GM12874 (cell line): ENCODE measurements around the gene UBE3B.
A peak's percentile ranks its signal among the peaks of the same experiment; 100 is the strongest.

ENCODE experiments used
- TF ChIP-seq, protein P1 (sequence below): IDR thresholded peaks from 2 replicates; pipeline ENCODE4 v1.5.1; 2011; ENCODE audit warnings: low read depth, mild to moderate bottlenecking, control low read depth, low read length, moderate library complexity; ENCODE audit not compliant: insufficient read depth

UBE3B gene

DNA sequence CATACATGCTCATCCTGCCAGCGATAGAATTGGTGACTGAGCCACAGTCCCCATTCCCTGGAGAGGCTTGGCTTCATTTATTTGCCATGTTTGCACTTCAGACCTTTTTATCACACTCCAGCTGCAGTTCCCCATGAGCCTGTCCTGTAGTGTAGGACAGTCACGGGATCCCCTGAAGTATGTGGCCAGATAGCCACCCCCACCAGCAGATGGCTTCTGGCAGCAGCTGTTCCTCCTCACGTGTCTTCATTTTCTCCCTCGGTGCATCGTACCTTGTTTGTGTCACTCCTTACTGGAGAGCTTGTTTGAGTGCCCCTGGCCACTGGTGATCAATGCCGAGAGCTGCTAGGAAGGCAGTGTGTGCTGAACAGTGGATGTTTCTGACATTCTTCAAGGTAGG, 40.2 kb downstream of the UBE3B start:
- TF ChIP-seq, protein P1, sequence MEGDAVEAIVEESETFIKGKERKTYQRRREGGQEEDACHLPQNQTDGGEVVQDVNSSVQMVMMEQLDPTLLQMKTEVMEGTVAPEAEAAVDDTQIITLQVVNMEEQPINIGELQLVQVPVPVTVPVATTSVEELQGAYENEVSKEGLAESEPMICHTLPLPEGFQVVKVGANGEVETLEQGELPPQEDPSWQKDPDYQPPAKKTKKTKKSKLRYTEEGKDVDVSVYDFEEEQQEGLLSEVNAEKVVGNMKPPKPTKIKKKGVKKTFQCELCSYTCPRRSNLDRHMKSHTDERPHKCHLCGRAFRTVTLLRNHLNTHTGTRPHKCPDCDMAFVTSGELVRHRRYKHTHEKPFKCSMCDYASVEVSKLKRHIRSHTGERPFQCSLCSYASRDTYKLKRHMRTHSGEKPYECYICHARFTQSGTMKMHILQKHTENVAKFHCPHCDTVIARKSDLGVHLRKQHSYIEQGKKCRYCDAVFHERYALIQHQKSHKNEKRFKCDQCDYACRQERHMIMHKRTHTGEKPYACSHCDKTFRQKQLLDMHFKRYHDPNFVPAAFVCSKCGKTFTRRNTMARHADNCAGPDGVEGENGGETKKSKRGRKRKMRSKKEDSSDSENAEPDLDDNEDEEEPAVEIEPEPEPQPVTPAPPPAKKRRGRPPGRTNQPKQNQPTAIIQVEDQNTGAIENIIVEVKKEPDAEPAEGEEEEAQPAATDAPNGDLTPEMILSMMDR: no peak

- TF ChIP-seq, protein P1: peak; percentile 77
These were observed 41.6 kb downstream of the UBE3B start for GRCh38 chr12:109518820-109519665.

GRCh38 chr12:109519787-109520186, 42.4 kb downstream of the UBE3B start:
- TF ChIP-seq, protein P1: no peak

GRCh38 chr12:109521831-109522230, 44.4 kb downstream of the UBE3B start:
- TF ChIP-seq, protein P1: no peak

- TF ChIP-seq, protein P1: no peak
These were observed 45.6 kb downstream of the UBE3B start for GRCh38 chr12:109523071-109523470.

- TF ChIP-seq, protein P1: no peak
These were observed 46.1 kb downstream of the UBE3B start for GRCh38 chr12:109523504-109523903.

DNA sequence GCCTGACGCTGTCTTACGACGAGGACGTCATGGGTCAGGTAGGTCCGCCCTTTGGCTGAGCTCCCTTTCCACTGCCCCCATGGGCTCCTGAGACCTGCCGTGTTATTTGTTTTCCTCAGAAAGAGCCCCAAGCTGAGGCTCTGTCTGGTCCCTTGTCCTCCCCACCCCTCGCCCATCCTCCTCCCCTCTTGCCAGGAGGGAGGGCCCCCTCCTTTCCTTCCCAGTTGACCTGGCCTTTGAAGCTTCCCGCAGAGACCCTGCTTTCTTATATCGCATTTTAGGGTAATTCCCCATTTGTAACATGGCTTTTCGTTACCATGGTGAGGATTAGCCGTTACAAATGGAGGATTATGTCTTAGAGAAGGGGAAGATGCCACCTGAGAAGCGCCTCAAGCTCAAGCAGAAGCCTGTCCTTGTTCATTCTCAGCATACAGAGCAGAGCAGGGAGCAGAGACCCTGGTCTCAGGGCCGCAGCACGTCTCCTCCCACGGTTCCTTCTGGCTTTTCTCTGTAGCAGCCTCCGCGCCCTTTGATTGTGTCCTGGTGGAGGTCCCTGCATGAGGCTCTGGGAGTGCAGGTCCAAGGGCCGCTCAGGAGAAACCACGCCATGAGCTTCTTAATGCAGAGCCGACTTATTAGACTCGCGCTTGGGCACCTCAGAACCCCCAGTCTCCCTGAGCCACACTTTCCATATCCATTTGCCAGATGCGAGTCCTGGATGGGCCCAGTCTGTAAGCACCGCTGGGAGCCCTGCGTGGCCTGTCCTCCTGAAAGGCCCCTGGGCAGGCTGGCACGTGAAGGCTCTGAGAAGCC, 47.2 kb downstream of the UBE3B start:
- TF ChIP-seq, protein P1: no peak
